T-helper 22 cell (primary cell): Measurements from ENCODE around the gene TBCD.

Source experiments
- DNase-seq: peaks from one replicate; pipeline ENCODE4 v3.0.0-alpha.2; 2020; ENCODE audit warnings: low read depth

Gene TBCD

DNA sequence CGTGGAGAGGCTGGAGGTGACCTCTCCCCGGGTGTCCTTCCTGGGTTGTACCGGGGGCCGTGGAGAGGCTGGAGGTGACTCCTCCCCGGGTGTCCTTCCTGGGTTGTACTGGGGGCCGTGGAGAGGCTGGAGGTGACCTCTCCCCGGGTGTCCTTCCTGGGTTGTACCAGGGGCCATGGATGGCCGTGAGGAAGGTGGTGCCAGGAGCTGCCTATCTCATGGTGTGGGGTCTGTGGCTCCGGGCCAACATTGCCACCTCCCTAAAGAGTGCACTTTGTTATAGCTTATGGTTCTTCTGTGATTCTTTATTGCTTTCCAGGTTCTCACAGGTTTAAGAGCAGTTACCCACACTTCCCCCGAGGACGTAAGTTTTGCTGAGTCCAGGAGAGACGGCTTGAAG lies 174.2 kb downstream of the TBCD start:
- no peak for DNase-seq

DNA sequence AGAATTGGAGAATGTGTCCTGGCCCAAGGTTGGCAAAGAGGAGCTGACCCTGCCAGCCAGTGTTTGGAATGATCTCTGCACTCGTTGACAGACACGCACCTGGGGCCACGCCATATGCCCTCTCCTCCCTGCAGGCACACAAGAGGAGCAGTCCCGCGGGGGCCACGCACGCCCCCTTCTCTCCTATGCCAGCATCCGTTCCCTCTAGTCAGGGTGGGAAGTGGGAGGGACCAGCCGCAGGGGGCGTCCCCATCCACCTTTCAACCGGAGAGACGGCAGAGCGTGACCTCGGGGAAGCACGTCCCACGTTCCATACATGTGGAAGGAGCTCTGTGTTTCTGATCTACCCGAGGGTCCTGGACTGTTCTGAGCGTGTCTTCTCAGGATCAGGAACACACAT lies 174.9 kb downstream of the TBCD start:
- no peak for DNase-seq

DNA sequence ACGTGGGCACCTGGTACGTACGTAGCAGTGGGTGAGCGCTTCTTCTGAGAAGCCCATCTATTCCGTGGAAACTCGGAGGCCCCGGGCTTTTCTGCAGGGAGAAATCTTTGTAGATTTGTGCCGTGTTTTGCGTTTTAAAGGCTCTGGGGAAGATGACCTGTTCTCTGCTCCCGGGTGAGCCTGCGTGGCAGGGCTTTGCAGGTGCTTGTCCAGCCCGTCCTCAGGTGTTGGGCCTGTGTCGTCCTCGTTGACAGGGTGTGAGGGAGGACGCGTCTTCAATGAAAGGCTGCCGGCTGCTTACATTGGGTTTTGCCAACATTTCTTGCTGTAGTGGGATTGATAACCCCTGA lies 175.4 kb downstream of the TBCD start:
- no peak for DNase-seq

DNA sequence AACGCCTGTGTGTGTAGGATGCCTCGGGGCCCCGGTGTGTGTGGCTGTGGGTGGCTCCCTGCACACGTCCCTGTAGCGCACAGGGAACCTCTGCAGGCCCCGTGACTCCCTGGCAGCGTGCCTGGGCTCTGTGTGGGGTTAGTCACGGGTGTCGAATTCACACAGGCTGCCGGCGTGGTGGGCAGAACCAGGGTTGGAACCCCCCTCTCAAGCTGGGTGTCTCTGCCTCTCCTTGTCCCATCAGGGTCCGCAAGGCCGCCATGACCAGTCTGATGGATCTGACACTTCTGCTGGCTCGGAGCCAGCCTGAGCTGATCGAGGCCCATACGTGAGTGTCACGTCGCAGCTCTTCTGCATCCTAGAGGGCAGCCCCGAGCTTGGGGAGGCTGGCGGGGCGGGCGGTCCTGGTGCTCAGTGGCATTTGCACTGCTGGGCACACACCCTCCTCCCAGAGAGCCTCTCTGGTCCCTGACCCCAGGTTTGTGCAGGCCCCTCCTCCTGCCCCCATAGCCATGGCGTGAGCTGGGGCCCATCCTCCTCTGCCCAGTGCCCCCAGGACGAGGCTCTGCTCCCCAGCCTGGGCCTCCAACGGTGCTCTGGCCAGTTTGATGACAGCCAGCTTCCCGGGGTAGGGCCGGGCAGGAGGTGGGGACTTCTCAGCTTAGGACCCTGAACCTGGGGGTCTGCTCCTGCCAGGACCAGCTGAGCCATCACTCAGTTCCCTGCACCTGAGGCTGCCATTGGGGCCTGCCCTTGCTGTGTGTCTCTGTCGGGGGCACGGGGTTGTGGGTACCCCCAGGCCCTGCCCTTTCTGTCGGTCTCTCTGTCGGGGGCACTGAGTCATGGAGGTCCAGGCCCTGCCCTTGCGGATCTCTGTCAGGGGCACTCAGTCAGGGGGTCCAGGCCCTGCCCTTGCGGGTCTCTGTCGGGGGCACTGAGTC lies 176.1 kb downstream of the TBCD start:
- DNase-seq: no peak

DNA sequence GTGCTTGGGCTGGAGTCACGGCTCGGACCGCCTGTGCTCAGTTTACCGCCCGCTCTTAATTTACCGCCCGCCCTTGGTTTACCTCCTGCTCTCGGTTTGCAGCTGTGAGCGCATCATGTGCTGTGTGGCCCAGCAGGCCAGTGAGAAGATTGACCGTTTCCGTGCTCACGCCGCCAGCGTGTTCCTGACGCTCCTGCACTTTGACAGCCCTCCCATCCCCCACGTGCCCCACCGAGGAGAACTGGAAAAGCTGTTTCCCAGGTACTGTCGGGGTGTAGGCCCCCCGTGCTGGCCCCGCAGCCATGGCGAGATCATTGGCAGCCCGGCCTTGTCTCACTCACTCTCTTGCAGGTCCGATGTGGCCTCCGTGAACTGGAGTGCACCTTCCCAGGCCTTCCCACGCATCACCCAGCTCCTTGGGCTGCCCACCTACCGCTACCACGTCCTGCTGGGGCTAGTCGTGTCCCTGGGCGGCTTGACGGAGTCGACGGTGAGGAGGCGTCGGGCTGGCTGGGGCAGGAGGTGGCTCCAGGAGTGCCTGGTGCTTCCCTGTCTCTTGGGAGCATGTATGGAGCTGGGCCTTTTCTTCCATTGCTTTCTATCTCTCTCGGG lies 177.3 kb downstream of the TBCD start:
- DNase-seq: no peak

DNA sequence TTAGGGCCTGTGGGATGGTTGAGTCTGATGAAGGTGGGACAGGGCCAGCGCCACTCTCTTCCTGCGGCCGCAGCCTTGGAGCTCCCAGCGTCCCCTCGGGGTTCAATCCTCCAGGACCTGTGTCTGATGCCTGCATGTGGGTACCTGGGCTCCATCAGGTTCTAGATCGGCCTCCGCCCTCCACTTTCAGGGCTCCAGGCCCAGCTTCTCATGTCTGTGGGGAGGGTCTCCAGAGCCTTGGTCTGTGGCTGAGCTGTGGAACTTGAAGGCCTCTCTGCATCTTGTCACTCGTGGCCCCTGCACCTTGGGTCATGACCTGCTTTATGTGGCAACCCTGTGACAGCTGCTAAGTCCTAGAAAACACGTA lies 177.8 kb downstream of the TBCD start:
- DNase-seq: no peak

DNA sequence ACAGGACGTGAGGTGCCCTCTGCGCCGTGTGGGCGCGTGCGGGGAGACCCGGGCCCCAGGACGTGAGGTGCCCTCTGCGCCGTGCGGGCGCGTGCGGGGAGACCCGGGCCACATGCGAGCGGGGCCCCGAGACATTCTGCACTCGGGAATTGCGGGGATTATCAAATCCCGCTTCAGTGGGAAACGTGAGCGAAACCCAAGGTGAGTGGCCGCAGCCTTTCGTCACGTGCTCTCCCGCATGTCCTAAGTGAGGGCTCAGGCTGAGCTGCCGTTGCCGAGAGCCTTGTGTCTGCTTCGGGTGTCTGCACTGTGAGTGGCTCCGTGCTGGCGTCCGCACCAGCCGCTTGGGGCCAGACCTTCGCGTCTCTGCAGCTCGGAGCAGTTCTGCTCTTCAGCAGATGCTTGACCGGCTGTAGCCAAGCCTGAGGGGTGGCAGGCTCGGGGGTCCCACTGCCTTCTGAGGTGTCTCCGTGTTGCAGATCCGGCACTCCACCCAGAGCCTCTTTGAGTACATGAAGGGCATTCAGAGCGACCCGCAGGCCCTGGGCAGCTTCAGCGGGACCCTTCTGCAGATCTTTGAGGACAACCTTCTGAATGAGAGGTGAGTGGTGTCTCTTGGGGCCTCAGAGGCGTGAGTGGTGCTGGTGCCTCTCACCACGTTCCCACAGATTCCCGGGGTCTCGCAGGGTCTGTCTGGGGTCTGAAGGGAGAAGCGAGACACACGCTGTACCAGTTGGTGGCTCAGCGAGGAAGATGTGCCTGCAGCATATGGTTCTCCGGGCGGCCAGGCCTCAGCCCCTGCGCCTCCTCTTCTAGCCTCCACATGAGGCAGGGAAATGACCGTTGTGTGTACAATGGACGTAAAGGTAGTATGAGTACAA lies 178.4 kb downstream of the TBCD start:
- no peak for DNase-seq

DNA sequence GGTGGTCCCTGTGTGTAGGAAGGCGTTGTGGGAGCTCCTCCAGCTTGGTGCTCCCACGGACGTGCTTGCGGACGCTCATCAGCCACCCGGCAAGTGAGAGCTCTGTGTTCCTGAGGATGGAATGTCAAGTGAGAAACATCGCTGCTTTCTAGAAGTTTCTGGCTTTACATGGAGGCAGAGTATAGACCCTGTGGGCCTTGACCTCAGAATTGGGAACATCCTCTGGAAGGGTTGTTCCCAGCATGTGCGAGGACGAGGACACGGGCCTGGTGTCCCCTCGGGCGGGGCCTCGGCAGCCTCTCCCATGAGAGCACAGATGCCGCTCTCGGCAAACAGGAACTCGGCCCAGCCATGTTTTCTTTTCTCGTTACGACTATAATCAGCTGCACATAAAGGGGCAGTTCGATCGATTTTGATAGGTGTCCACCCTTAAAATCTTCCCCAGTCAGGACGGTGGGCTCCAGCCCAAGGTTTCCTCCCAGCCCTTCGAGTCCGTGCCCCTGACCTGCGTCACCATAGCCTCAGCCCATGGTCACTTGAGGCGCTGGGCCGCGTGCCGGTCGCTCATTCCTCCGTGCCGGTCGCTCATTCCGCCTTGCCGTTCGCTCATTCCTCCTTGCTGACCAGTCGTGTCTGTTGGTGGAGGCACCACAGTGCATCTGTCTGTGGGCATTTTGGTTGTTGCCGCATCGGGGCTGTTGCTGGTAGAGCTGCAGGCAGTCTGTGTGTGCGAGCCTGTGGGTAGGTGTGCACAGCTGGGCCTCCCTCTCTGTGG lies 179.2 kb downstream of the TBCD start:
- no peak for DNase-seq

DNA sequence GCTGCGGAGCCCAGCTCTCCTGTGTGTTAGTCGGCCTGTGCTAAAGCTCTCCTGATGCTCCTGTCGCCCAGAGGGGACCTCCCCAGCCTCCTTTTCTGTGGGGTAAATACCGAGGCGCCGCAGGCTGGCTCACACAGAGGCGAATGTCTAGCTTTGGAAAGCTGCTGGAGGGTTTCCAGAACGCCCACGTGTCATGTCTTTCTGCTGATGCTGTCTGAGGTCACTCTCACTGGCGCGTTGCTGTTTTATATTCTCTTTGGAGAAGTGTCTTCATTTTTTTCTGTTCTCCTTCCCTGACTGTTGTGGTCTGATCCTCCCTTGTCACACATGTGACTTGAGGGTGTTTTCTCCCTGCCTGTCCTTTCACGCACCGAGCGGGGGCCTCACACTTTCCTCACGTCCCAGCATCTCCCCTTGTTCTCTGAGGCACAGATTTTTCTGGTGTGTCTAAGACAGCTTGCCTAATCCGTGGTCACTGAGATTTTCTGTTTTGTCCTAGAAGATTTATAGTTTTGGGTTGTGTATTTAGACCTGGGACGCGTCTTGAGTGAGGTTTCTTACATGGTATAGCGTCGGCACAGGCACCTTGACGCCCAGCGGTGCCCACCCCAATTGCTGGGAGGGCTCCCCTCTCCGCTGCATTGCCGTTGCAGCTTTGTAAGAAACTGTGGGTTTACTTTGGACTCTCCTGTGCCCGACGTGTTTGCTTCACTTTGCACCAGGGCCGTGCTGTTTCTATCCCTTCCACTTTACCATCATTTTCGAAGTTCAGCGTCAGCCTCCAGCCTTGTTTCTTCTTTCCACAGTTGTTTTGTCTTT lies 180.0 kb downstream of the TBCD start:
- no peak for DNase-seq

DNA sequence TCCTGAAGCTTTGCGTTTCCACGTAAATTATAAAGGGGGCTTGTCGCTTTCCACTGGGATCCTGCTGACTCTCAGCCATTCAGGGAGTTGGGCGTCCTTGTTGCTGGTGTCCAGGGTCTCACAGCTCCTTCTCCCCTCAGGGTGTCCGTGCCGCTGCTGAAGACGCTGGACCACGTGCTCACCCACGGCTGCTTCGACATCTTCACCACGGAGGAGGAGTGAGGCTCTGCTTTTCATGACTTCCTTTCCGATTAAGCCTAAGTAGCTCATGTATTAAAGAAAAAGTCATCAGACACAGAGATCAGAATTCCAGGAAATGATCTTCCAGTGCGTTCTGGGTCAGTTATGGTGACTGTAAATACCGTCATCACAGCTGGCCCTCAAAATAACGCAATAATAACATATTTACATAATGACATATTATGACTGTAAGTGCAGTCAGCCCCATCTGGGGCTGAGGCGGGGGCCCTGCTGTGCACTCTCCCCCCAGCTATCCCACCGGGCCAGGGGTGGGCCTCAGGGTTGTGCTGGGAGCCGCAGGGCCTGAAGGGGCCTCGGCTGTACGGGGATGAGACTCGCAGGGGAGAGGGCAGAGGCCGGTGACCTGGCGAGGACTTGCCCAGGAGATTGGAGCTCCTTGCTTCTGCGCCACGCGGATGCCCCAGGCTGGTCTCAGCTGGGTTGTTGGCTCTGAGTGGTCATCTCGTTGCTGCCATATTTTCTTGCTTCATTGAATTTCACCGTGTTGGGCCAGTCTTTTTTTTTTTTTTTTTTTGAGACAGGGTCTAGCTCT lies 180.8 kb downstream of the TBCD start:
- DNase-seq: no peak

DNA sequence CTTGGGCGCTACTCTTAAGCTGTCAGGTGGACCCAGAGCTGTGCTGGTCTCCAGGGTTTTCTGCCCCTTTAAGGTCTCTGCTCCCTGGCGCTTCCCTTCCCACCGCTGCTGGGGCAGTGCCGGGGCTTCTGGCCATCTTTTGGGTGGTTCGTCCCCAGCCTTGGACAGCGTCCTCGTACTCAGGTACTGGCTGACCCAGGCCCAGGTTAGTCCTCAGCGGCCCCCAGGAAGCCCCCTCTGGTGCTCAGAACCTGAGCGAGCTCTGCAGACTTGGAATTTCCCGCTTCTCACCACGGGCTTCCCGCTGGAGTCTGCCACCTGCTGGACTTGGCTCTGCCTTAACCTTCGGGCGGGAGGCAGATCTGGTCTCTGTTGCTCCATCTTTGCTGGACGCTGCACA lies 182.0 kb downstream of the TBCD start:
- DNase-seq: no peak

DNA sequence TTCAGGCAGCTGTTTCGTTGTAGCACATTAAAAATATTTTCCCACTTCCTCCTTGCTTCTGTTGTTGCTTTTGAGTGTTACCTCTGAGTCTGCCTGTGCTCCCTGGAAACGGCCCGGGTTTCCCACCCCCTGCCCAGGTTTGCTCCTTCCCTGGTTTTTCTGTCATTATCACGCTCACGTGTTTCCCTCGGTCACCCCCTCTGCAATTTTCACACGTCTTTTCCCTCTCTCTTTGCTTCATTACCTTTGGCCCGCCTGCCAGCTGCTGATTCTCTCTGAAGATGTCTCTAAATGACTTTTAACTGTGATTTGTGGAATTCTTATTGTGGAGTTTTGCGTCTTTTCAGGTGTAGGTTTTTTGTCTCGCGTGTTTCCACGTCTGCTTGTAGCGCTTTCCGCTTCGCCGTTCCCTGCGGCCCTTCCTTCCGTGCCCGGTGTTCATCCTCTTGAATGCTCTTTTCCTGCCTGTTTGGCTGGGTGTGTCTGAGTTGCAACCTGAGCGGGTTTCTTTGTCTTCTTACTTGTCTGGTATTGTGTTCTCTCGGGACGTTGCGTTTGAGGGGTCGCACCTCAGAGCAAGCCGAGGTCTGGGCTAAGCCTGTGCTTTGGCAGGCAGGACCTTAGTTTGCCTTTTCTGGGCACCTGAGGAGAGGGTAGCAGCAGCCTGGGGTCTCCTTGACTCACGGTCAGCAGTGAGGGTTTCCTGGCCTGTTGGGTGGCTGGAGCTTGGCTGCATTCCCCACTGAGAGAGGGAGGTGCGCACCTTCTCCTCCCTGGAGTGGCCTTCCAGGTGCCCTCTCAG lies 184.3 kb downstream of the TBCD start:
- no peak for DNase-seq

DNA sequence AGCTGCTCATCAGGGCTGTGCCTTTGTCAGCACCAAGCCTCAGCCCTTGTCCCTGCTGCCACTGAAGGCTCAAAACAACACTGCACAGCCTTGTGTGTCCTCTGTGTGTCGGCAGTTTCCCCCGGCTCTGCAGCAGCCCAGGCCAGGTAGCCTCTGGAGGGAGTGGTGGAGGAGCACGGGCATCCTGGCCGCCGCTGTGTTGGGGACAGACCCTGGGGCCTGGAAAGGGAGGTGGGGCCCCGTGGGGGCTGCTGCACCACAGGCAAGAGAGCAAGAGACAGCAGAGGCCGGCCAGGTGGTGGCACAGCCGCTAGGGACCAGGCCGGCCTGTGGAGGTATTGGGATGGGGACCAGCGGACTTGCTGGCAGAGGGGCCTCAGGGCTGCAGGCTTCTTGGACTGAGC lies 184.9 kb downstream of the TBCD start:
- no peak for DNase-seq

DNA sequence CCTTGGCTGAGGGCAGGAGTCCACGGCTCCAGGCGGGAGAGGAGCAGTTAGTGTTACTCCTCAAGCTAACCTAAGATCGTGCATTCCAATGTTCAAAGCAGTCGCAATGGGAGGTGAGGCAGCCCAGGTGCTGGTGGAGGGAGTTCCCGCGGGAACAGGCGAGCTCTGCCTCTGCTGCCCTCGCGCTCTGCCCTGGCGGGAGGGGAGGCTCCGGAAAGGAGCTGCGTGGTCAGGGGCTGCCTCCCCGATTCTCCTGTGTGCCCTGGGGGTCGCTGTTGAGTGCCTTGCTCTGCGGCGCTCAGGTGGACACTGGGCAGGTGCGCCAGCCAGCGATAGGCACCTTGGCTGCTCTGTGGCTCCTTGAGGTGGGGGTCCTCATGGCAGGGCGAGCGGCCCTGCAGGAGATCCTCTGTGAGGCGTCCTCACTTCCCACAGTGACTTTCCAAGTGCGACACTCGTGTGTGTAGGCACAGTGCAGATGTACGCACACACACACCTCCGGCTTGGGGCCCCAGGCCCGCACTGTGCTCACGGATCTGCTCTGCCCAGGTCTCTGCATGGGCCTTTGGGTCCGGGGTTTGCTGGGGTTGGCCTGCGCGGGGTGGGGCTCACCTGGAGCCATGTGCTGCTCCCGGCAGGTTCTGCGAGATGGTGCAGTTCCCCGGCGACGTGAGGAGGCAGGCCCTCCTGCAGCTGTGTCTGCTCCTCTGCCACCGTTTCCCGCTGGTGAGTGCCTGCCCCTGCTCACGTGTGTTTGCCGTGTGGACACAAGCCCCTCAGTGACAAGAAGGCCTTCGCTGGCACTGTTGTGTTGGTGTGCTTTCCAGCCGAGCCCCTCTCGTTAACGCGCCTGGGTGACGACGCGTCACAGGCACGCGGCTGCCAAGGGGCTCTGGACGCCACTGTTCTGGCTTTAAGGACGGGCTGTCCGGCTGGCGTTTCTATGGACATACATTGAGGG lies 185.8 kb downstream of the TBCD start:
- DNase-seq: no peak

DNA sequence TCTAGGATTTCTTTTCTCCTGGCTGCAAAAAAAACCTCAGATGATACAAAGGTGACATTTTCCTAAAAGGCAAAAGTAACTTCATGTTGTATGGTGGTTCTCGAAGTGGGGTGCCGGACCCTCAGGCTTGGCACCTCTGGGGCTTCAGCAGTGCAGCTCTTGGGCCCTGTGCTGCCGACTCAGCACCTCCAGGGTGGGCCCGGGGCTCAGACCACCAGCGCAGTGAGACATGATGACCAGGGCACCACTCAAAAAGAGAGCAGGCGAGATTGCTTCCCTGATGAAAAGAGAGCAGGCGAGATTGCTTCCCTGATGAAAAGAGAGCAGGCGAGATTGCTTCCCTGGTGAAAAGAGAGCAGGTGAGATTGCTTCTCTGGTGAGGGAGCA lies 186.6 kb downstream of the TBCD start:
- no peak for DNase-seq

DNA sequence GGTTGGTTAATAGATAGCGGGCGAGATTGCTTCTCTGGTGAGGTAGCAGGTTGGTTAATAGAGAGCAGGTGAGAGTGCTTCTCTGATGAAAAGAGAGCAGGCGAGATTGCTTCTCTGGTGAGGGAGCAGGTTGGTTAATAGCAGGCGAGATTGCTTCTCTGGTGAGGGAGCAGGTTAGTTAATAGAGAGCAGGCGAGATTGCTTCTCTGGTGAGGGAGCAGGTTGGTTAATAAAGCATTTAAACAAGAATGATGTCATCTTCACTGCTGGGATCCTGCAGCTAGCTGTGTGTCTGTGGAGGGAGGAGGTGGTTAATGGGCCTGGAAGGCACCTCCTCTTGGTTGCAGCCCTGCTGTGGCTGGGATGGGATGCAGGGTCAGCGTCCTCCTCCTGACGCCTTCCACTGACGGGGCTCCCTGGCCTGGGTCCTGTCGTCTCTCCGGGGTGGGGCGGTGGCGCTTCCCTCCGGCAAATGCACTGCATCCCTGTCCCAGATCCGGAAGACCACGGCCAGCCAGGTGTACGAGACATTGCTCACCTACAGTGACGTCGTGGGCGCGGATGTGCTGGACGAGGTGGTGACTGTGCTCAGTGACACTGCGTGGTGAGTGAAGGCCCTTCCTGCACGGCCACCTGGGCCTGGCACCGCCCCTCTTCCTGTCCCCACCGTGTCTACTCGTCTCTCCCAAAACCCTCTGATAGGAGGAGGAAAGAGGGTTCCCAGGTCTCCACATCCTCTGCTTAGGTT lies 187.2 kb downstream of the TBCD start:
- DNase-seq: no peak

DNA sequence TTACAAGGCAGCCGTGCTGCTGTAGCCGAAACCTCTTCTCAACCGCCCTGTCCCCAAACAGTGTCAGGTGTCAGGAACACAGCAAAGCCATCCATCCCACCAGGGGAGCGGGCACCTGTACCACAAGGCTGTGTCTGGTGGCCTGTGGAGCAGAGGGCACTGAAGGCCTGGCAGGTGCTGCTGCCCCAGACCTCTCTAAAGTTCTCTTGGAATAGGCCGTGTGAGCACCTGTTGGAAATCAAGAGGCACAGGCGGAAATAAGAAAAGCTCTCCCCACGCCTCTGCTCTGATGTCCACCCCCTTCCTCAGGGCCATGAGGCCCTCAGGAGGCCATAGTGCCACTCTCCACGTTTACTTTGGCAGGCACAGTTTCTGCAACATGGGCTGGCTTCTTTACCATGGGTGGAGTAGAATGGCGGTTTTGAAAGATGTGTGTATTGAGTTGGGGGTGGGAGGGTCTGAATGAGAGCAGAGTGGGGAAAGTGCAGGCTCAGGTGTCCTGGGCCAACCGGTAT lies 187.8 kb downstream of the TBCD start:
- no peak for DNase-seq
